ENCODE results near the gene EP300. TPM values are rescaled to one million over a fixed set of nuclear protein-coding genes. Genes with fewer than 3 reads are reported as not detected.
A peak's percentile ranks its signal among the peaks of the same experiment; 100 is the strongest.
"Not testable (repeated sequence)": the region's sequence is repeated elsewhere in the genome, so short reads cannot be mapped to it uniquely, and the experiment has no call there.

EP300 gene
- total RNA-seq (104 TPM), polyA plus RNA-seq (24.0 TPM)

DNA sequence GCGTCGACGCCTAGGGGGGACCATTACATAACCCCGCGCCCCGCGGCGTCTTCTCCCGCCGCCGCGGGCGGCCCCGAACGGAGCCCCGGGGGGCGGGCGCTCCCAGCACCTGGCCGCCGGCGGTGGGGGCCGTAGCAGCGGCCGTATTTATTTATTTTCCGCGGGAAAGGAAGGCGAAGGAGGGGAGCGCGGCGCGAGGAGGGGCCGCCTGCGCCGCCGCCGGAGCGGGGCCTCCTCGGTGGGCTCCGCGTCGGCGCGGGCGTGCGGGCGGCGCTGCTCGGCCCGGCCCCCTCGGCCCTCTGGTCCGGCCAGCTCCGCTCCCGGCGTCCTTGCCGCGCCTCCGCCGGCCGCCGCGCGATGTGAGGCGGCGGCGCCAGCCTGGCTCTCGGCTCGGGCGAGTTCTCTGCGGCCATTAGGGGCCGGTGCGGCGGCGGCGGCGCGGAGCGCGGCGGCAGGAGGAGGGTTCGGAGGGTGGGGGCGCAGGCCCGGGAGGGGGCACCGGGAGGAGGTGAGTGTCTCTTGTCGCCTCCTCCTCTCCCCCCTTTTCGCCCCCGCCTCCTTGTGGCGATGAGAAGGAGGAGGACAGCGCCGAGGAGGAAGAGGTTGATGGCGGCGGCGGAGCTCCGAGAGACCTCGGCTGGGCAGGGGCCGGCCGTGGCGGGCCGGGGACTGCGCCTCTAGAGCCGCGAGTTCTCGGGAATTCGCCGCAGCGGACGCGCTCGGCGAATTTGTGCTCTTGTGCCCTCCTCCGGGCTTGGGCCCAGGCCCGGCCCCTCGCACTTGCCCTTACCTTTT, at the start of gene EP300:
Gene EP300 (plus strand): TSS at position 570 of the 795 bp plus-strand sequence. CDS start 413 bp downstream, outside the sequence.
- peak within 1 kb of the TSS; percentile 99 for H3K4me3 ChIP-seq (ENCODE audit: low read depth, low read length)
- peak within 1 kb of the TSS; percentile 100 for H3K27ac ChIP-seq (ENCODE audit: low read depth)
- WGBS, result under 1% methylated on average over 109 of the region's 112 CpGs
- H3K4me1 ChIP-seq (ENCODE audit: insufficient read depth), result no peaks in the 10 kb centered on the region
- no peaks in the 10 kb centered on the region for H3K36me3 ChIP-seq (ENCODE audit: insufficient read depth)
- DNase-seq (ENCODE audit: extremely low spot score), result peak; percentile 53

DNA sequence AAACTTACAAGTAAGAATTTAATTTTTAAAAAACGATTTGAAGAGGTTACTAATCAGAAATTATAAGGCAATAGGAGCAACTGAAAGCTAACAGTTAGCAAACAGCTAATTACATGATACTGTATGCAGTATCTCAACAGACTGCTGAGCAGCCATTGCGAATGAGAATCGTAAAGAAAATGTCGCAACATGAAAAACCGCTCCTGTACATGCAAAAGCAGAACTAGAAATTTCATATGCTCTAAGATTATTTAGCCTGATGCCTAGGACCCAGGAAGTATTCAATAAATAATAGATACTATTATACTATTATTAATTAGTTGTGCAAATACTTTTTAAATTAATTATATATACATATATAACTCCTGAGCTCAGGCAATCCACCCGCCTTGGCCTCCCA, 48.7 kb upstream of the EP300 start:
- Histone ChIP-seq H3K4me1 (ENCODE audit: insufficient read depth) (no peaks in the 10 kb centered on the region), H3K4me3 (ENCODE audit: low read depth, low read length) (no peak overlapping the region), H3K27ac (ENCODE audit: low read depth) (no peak overlapping the region), H3K36me3 (ENCODE audit: insufficient read depth) (no peaks in the 10 kb centered on the region)
- WGBS, result 79% methylated on average over 6 of the region's 6 CpGs
- DNase-seq (ENCODE audit: extremely low spot score), result no peak

GRCh38 chr22:41045575-41045974, 46.8 kb upstream of the EP300 start:
- DNase-seq (ENCODE audit: extremely low spot score); H3K4me1 ChIP-seq (ENCODE audit: insufficient read depth); H3K4me3 ChIP-seq (ENCODE audit: low read depth, low read length); H3K27ac ChIP-seq (ENCODE audit: low read depth); H3K36me3 ChIP-seq (ENCODE audit: insufficient read depth): not testable (repeated sequence)
- 83% methylated on average over 12 of the region's 12 CpGs for WGBS

- no peaks in the 10 kb centered on the region for H3K4me1 ChIP-seq (ENCODE audit: insufficient read depth)
Measured at GRCh38 chr22:41047801-41048211, 44.6 kb upstream of the EP300 start.

GRCh38 chr22:41048345-41048744, 44.0 kb upstream of the EP300 start:
- 81% methylated on average over 12 of the region's 12 CpGs for WGBS
- H3K36me3 ChIP-seq (ENCODE audit: insufficient read depth); H3K27ac ChIP-seq (ENCODE audit: low read depth); DNase-seq (ENCODE audit: extremely low spot score); H3K4me1 ChIP-seq (ENCODE audit: insufficient read depth): not testable (repeated sequence)
- peak overlapping the region; percentile 3 for H3K4me3 ChIP-seq (ENCODE audit: low read depth, low read length)

More at GRCh38 chr22:41047801-41048211, 44.6 kb upstream of the EP300 start:
- no peak overlapping the region for H3K4me3 ChIP-seq (ENCODE audit: low read depth, low read length)
- no peak for DNase-seq (ENCODE audit: extremely low spot score)
- peak overlapping the region; percentile 16 for H3K27ac ChIP-seq (ENCODE audit: low read depth)
- WGBS, result 80% methylated on average over 3 of the region's 3 CpGs
- no peaks in the 10 kb centered on the region for H3K36me3 ChIP-seq (ENCODE audit: insufficient read depth)

DNA sequence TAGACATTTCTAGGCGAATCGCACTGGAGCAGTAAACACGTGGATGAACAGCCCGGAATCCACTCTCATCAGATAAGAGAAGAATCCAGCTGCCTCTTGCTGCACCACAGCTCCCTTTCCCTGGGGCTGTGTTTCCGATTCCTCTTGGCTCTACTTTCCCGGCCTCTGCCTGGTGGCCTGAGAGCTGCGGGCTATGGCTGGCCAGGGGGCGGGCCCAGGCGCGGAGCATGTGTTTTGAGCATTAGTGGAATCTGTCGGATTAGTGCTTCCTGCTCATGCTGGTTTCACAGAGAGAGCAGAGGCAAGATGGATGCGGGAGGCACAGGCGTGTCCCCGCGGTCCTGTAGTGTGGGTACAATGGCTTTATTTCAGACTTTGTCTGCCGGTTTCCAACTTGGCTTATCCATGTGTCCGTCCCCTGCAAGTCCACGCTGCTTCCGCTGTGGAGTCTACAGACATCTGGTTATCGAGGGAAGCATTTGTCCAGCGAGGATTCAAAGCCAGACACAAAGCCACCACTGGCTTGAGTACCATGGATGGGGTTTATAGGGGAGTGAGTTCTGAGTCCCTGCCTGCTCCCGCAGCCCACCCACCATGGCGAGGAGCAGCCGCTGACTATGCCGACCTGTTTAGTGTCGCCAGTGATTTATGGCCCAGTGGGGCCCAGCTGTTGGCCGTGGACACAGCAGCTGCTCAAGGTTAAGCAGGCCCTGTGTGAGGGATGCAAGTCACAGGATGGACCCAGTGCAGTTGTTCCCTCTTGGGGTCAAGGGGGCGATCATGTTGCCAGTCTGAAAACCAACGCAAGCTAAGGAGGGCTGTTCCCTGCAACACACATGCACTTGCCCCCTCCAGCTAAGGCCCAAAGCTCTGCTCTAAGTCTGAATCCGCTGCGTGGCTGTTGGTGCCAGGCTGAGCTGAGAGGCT, 43.3 kb upstream of the EP300 start:
- peak; percentile 18 for DNase-seq (ENCODE audit: extremely low spot score)
- Histone ChIP-seq H3K27ac (ENCODE audit: low read depth) (peak overlapping the region; percentile 18), H3K4me1 (ENCODE audit: insufficient read depth) (no peaks in the 10 kb centered on the region), H3K36me3 (ENCODE audit: insufficient read depth) (no peaks in the 10 kb centered on the region), H3K4me3 (ENCODE audit: low read depth, low read length) (peak overlapping the region; percentile 3)
- WGBS, result 15% methylated on average over 31 of the region's 31 CpGs

DNA sequence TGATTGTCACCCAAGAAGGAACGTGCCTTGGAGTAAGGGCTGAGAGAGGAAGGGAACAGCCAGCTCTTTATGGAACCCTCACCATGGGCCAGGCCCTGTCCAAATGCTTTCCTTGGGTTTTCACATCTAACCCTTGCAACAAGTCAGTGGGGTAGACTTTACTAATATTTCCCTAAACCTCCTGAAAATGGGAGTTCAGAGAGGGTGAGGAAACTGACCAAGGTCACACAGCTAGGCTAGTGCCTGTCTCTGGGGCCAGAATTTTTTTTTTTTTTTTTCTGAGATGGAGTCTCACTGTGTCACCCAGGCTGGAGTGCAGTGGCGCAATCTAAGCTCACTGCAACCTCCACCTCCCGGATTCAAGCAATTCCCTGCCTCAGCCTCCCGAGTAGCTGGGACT, 42.6 kb upstream of the EP300 start:
- DNase-seq (ENCODE audit: extremely low spot score); H3K4me1 ChIP-seq (ENCODE audit: insufficient read depth); H3K27ac ChIP-seq (ENCODE audit: low read depth); H3K4me3 ChIP-seq (ENCODE audit: low read depth, low read length); H3K36me3 ChIP-seq (ENCODE audit: insufficient read depth): not testable (repeated sequence)
- WGBS, result 90% methylated on average over 4 of the region's 4 CpGs

DNA sequence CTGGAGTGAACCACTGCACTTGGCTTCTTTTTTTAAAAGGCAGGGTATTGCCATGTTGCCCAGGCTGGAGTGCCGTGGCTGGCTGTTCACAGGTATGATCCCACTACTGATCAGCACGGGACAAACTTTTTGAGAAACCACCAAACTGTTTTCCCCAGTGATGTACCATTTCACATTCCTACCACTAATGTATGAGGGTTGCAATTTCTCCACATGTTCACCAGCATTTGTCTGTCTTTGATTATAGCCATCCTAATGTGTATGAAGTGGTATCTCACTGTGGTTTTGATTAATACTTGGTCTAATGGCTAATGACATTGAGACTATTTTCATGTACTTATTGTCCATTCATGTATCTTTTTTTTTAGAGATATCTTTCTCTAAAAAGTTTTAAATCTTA, 41.5 kb upstream of the EP300 start:
- H3K4me1 ChIP-seq (ENCODE audit: insufficient read depth), result no peaks in the 10 kb centered on the region
- H3K36me3 ChIP-seq (ENCODE audit: insufficient read depth), result no peaks in the 10 kb centered on the region
- DNase-seq (ENCODE audit: extremely low spot score), result no peak
- WGBS, result 90% methylated on average over 2 of the region's 2 CpGs
- H3K4me3 ChIP-seq (ENCODE audit: low read depth, low read length), result no peak overlapping the region
- no peak overlapping the region for H3K27ac ChIP-seq (ENCODE audit: low read depth)

- H3K27ac ChIP-seq (ENCODE audit: low read depth), result no peak overlapping the region
- peak; percentile 41 for DNase-seq (ENCODE audit: extremely low spot score)
- WGBS, result 56% methylated on average over 8 of the region's 8 CpGs
Measured at GRCh38 chr22:41052661-41053490, 39.5 kb upstream of the EP300 start.

GRCh38 chr22:41057076-41057475, 35.3 kb upstream of the EP300 start:
- Histone ChIP-seq H3K4me3 (ENCODE audit: low read depth, low read length) (no peak overlapping the region), H3K4me1 (ENCODE audit: insufficient read depth) (no peaks in the 10 kb centered on the region), H3K36me3 (ENCODE audit: insufficient read depth) (no peaks in the 10 kb centered on the region), H3K27ac (ENCODE audit: low read depth) (no peak overlapping the region)
- DNase-seq (ENCODE audit: extremely low spot score), result no peak

More at GRCh38 chr22:41052661-41053490, 39.5 kb upstream of the EP300 start:
- no peaks in the 10 kb centered on the region for H3K4me1 ChIP-seq (ENCODE audit: insufficient read depth)
- no peaks in the 10 kb centered on the region for H3K36me3 ChIP-seq (ENCODE audit: insufficient read depth)
- no peak overlapping the region for H3K4me3 ChIP-seq (ENCODE audit: low read depth, low read length)

DNA sequence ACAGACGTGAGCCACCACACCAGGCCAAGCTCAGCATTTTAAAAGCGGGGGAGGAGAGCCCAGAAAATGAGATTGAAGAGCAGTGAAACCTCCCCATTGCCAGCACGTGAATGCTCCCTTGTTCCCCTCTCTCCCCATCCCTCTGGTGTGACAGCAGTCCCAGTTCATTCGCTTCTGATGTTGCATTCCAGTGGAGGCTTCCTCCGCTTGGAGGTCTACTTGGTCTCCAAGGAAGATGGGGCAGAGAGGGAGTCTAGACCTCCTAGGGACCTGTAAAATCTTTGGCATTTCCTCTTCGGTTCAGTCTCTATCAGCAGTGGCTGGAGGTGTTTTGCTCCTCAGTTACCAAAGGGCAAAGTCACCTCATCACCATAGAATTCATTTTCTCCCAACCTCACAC, 30.2 kb upstream of the EP300 start:
- 69% methylated on average over 6 of the region's 6 CpGs for WGBS
- H3K4me1 ChIP-seq (ENCODE audit: insufficient read depth), result no peaks in the 10 kb centered on the region

DNA sequence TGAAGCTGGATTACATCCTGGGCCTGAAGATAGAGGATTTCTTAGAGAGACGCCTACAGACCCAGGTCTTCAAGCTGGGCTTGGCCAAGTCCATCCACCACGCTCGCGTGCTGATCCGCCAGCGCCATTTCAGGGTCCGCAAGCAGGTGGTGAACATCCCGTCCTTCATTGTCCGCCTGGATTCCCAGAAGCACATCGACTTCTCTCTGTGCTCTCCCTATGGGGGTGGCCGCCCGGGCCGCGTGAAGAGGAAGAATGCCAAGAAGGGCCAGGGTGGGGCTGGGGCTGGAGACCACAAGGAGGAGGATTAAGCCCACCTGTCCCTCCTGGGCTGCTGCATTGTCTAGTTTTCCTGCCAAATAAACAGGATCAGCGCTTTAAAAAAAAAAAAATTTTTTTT, 28.1 kb upstream of the EP300 start:
- H3K27ac ChIP-seq (ENCODE audit: low read depth); H3K4me3 ChIP-seq (ENCODE audit: low read depth, low read length); H3K4me1 ChIP-seq (ENCODE audit: insufficient read depth); DNase-seq (ENCODE audit: extremely low spot score); H3K36me3 ChIP-seq (ENCODE audit: insufficient read depth): not testable (repeated sequence)
- 97% methylated on average over 15 of the region's 15 CpGs for WGBS

More for the DNA sequence above, 30.2 kb upstream of the EP300 start:
- Histone ChIP-seq H3K4me3 (ENCODE audit: low read depth, low read length) (no peak overlapping the region), H3K27ac (ENCODE audit: low read depth) (no peak overlapping the region), H3K36me3 (ENCODE audit: insufficient read depth) (no peaks in the 10 kb centered on the region)
- DNase-seq (ENCODE audit: extremely low spot score), result no peak

DNA sequence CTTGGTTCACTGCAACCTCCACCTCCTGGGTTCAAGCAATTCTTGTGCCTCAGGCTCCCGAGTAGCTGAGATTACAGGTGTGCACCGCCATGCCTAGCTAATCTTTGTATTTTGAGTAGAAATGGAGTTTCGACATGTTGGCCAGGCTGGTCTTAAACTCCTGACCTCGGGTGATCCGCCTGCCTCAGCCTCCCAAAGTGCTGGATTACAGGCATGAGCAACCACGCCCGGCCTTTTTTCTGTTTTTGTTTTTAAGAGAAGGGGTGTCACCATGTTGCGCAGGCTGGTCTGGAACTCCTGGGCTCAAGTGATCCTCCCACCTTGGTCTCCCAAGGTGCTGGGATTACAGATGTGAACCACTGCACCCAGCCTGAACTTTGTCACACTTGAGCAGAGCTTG, 26.1 kb upstream of the EP300 start:
- H3K27ac ChIP-seq (ENCODE audit: low read depth); H3K4me1 ChIP-seq (ENCODE audit: insufficient read depth); DNase-seq (ENCODE audit: extremely low spot score); H3K4me3 ChIP-seq (ENCODE audit: low read depth, low read length); H3K36me3 ChIP-seq (ENCODE audit: insufficient read depth): not testable (repeated sequence)
- 91% methylated on average over 8 of the region's 8 CpGs for WGBS

Measured in urinary bladder (tissue), 4 donors.